Body of pancreas (tissue), 4 donors: ENCODE data around the gene SLC38A10. TPM values are rescaled to one million over a fixed set of nuclear protein-coding genes. Genes with fewer than 3 reads are reported as not detected.
A peak's percentile ranks its signal among the peaks of the same experiment; 100 is the strongest.

Experiments
- ATAC-seq: fragments of 150-250 bp; one replicate; pipeline ENCODE4 v1.9.1; 2016
- DNase-seq, 4 donors: peaks; one replicate each; pipeline ENCODE4 v3.0.0-alpha.2; 2019
- H3K27ac ChIP-seq, 4 donors: fragments of 200-600 bp; sonication (generic); 1 replicate in 3 of 4; 2 replicates in 1 of 4; pipeline versions ENCODE4 v1.5.1 to v1.6.1; 2016 to 2019; ENCODE audit warnings: mild to moderate bottlenecking in 1 of 4, mixed read lengths in 1 of 4, moderate library complexity in 1 of 4
- H3K27me3 ChIP-seq, 2 donors: fragments of 200-600 bp; sonication (generic); one replicate each; pipeline ENCODE4 v1.6.0; 2016; ENCODE audit warnings: mild to moderate bottlenecking in 1 of 2
- H3K36me3 ChIP-seq, 2 donors: fragments of 200-600 bp; sonication (generic); replicated peaks in 1 of 2; 2 replicates each; pipeline ENCODE4 v1.5.1; 2016; ENCODE audit warnings: low read depth in 2 of 2; ENCODE audit not compliant: insufficient read depth in 1 of 2
- H3K4me1 ChIP-seq: fragments of 200-600 bp; sonication (generic); one replicate; pipeline ENCODE4 v1.6.0; 2016
- H3K4me3 ChIP-seq, 2 donors: fragments of 200-600 bp; sonication (generic); 1 replicate in 1 of 2; 2 replicates in 1 of 2; pipeline ENCODE4 v1.5.1; 2016 to 2019
- H3K9me3 ChIP-seq, 3 donors: fragments of 200-600 bp; sonication (generic); 1 replicate in 2 of 3; 2 replicates in 1 of 3; pipeline ENCODE4 v1.5.1; 2016
- POLR2A ChIP-seq, 3 donors: fragments of 450-650 bp; IDR thresholded peaks; one replicate each; pipeline ENCODE4 v1.6.1; 2016; ENCODE audit warnings: antibody characterized with exemption in 3 of 3, mild to moderate bottlenecking in 2 of 3
- WGBS, 2 donors: methylation state at CpG; one replicate each; pipeline ENCODE4 v1.1.5; 2017; 5-methylcytosine and 5-hydroxymethylcytosine counted together
- intact Hi-C: fragments of 100-400 bp; cut with DNase I; formaldehyde crosslinking; loops from one replicate; pipeline ENCODE4 v1.15.1; 2023
- total RNA-seq, 2 donors: library from RNA; depleted of rRNA; stranded (reverse); fragments of >200 nt; gene quantifications; one replicate each; pipeline ENCODE4 v1.1.0, GENCODE V29; 2016
- TF ChIP-seq, protein P1 (sequence below), 7 experiments: fragments of 450-650 bp in 4 of 7; fragments of 200-600 bp in 3 of 7; sonication (generic) in 3 of 7; IDR thresholded peaks; one replicate each; pipeline ENCODE4 v1.5.1; 2016 to 2019; ENCODE audit warnings: antibody characterized with exemption in 7 of 7

SLC38A10 gene
- total RNA-seq, 2 donors from 2014 or later: 102 to 203 TPM

- no peak for ATAC-seq
- peaks cover 16% of the 10 kb centered on the region for H3K4me1 ChIP-seq
- no peak for DNase-seq
- no peaks in the 10 kb centered on the region for H3K36me3 ChIP-seq
- WGBS, 2 donors: 83 to 86% methylated on average over 8 to 13 of the region's 13 CpGs
- no peak for TF ChIP-seq POLR2A (IDR thresholded peaks at IDR 0.05)
- TF ChIP-seq, protein P1, sequence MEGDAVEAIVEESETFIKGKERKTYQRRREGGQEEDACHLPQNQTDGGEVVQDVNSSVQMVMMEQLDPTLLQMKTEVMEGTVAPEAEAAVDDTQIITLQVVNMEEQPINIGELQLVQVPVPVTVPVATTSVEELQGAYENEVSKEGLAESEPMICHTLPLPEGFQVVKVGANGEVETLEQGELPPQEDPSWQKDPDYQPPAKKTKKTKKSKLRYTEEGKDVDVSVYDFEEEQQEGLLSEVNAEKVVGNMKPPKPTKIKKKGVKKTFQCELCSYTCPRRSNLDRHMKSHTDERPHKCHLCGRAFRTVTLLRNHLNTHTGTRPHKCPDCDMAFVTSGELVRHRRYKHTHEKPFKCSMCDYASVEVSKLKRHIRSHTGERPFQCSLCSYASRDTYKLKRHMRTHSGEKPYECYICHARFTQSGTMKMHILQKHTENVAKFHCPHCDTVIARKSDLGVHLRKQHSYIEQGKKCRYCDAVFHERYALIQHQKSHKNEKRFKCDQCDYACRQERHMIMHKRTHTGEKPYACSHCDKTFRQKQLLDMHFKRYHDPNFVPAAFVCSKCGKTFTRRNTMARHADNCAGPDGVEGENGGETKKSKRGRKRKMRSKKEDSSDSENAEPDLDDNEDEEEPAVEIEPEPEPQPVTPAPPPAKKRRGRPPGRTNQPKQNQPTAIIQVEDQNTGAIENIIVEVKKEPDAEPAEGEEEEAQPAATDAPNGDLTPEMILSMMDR (IDR thresholded peaks at IDR 0.05): no peak
- intact Hi-C loops: no loop called here
- H3K4me3 ChIP-seq: no peak overlapping the region
- H3K9me3 ChIP-seq: no peaks in the 10 kb centered on the region
- H3K27me3 ChIP-seq: no peaks in the 10 kb centered on the region
- H3K27ac ChIP-seq: no peak overlapping the region
These were observed 10.0 kb upstream of the SLC38A10 start for GRCh38 chr17:81305051-81305630.

DNA sequence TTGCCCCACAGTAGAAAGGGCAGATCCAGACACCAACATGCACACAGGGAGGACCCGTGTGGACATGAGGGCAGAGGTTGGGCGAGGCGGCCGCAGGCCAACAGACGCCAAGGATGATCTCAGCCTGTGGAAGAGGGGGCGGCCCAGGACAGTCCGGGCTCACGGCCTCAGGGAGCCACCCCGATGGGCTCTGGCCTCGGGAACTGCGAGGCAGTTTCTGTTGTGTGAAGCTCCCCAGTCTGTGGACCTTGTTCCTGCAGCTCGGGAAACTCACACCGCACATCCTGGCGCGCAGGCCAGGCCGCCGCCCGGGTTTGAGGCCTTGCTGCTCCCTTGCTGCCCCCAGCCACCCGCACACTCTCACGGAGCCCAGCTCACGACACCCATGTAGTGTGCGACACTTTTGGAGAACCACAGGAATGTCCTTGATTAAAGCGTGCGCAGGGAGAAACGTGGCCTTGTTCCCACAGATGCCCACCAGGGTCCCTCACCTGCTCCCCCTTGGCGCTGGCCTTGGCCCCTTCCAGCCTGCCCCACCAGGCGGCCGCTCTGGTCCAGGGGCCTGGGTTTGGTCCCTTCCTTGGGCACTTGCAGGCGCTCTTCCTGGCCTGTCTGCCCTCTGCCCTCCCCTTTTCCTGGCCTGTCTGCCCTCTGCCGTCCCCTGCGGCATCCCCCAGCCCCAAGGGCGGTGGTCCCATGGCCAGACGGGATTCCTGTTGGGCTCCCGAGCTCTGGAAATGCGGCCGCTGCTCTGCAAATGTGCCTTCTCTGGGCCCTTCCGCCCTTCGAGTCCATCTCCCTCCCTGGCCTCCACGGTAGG lies 9.3 kb upstream of the SLC38A10 start:
- H3K36me3 ChIP-seq: no peaks in the 10 kb centered on the region
- 85 to 94% methylated on average over 14 to 28 of the region's 39 CpGs for WGBS, 2 donors
- no peaks in the 10 kb centered on the region for H3K9me3 ChIP-seq
- peaks cover 8% of the 10 kb centered on the region for H3K4me1 ChIP-seq
- no peaks in the 10 kb centered on the region for H3K27me3 ChIP-seq
- H3K4me3 ChIP-seq: no peak overlapping the region
- DNase-seq (no peak), ATAC-seq (no peak)
- no peak for TF ChIP-seq POLR2A (IDR thresholded peaks at IDR 0.05)
- TF ChIP-seq, protein P1 (IDR thresholded peaks at IDR 0.05): no peak
- no peak overlapping the region for H3K27ac ChIP-seq
- intact Hi-C loops: no loop called here

GRCh38 chr17:81303385-81303784 lies 8.3 kb upstream of the SLC38A10 start:
- H3K36me3 ChIP-seq: no peaks in the 10 kb centered on the region
- DNase-seq (no peak), ATAC-seq (no peak)
- intact Hi-C loops: no loop called here
- H3K4me3 ChIP-seq: no peak overlapping the region
- TF ChIP-seq, protein P1 (IDR thresholded peaks at IDR 0.05): no peak
- TF ChIP-seq POLR2A (IDR thresholded peaks at IDR 0.05): no peak
- no peaks in the 10 kb centered on the region for H3K27me3 ChIP-seq
- 94% methylated on average over 10 of the region's 11 CpGs; no CpG with 5 or more reads in 1 of the 2 donors for WGBS, 2 donors
- no peaks in the 10 kb centered on the region for H3K4me1 ChIP-seq
- no peak overlapping the region for H3K27ac ChIP-seq
- H3K9me3 ChIP-seq: no peaks in the 10 kb centered on the region

DNA sequence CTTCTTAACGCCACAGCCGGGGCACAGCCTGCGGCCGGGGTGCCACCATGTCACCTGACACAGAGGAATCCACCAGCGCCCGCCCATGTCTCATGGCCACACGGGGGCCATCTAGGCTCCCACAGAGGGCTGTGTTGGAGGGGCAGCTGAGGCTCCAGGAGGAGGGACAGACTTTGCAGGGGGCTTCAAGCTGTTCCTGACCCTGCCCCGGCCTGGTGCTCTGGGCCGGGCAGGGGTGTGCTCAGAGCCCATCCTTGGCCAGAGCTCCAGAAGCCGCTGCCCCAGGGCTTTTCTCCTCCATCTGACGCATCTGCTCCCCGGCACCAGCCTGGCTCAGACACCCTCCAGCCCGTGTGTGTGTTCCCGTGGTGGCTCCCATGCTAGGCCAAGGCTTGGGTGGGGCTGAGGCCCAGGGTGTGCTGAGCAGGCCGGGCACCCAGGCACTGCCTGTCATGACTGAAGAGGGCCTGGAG lies 7.8 kb upstream of the SLC38A10 start:
- Histone ChIP-seq H3K27ac (no peak overlapping the region), H3K9me3 (no peaks in the 10 kb centered on the region), H3K4me3 (no peak overlapping the region), H3K4me1 (no peaks in the 10 kb centered on the region), H3K27me3 (no peaks in the 10 kb centered on the region), H3K36me3 (no peaks in the 10 kb centered on the region)
- no peak for TF ChIP-seq POLR2A (IDR thresholded peaks at IDR 0.05)
- TF ChIP-seq, protein P1 (IDR thresholded peaks at IDR 0.05): peak in 1 of 7 experiments; percentile 12
- intact Hi-C loops: no loop called here
- peak in 1 of 4 donors; percentile 33 for DNase-seq
- WGBS, 2 donors: 70 to 79% methylated on average over 4 to 15 of the region's 15 CpGs
- peak; percentile 24 for ATAC-seq
